Calu3 (cell line): ENCODE results near the gene RBM23. TPM values are rescaled to one million over a fixed set of nuclear protein-coding genes. Genes with fewer than 3 reads are reported as not detected.

ENCODE experiments used
- BruUV-seq: library from RNA; stranded (reverse); fragments of 400-500 nt; replicated peaks from 2 replicates; lab custom pipeline; 2021; lab: Mats Ljungman, UMichigan
- CTCF ChIA-PET: fragments of 300-600 bp; sonication (Branson Sonifier 250); formaldehyde crosslinking; loops from one replicate; lab custom pipeline; 2022; ENCODE audit warnings: antibody characterized with exemption; lab: Charles Lee
- DNase-seq: peaks from one replicate; pipeline ENCODE4 v3.0.0; 2022
- H3K27ac Mint-ChIP-seq: one replicate; pipeline ENCODE4 v1.8.0; 2022; ENCODE audit warnings: mixed read lengths; ENCODE audit not compliant: unreplicated experiment
- H3K27me3 Mint-ChIP-seq: one replicate; pipeline ENCODE4 v1.8.0; 2022; ENCODE audit warnings: mixed read lengths; ENCODE audit not compliant: unreplicated experiment
- H3K36me3 Mint-ChIP-seq: one replicate; pipeline ENCODE4 v1.8.0; 2022; ENCODE audit warnings: mild to moderate bottlenecking, moderate library complexity, mixed read lengths; ENCODE audit not compliant: insufficient read depth, unreplicated experiment
- H3K4me1 Mint-ChIP-seq: one replicate; pipeline ENCODE4 v1.8.0; 2022; ENCODE audit warnings: mild to moderate bottlenecking, low read depth, mixed read lengths; ENCODE audit not compliant: unreplicated experiment
- H3K4me3 Mint-ChIP-seq: one replicate; pipeline ENCODE4 v1.8.0; 2022; ENCODE audit warnings: mild to moderate bottlenecking, low read depth, moderate library complexity, mixed read lengths; ENCODE audit not compliant: unreplicated experiment
- H3K9me3 Mint-ChIP-seq: one replicate; pipeline ENCODE4 v1.8.0; 2022; ENCODE audit warnings: low read depth, mixed read lengths; ENCODE audit not compliant: unreplicated experiment
- intact Hi-C: fragments of 100-400 bp; cut with micrococcal nuclease; formaldehyde crosslinking; loops from one replicate; pipeline ENCODE4 v1.10.0; 2022; ENCODE audit not compliant: unreplicated experiment
- total RNA-seq: library from RNA; stranded (reverse); gene quantifications from 2 replicates; pipeline ENCODE4 v1.2.3, GENCODE V29; 2022
- TF ChIP-seq, protein P1 (sequence below): fragments of 200-600 bp; IDR thresholded peaks from one replicate; pipeline ENCODE4 v1.8.0; 2022; ENCODE audit warnings: antibody characterized with exemption; ENCODE audit not compliant: unreplicated experiment

The RBM23 gene
- total RNA-seq, 1 experiment from 2014 or later = 70.9 TPM

DNA sequence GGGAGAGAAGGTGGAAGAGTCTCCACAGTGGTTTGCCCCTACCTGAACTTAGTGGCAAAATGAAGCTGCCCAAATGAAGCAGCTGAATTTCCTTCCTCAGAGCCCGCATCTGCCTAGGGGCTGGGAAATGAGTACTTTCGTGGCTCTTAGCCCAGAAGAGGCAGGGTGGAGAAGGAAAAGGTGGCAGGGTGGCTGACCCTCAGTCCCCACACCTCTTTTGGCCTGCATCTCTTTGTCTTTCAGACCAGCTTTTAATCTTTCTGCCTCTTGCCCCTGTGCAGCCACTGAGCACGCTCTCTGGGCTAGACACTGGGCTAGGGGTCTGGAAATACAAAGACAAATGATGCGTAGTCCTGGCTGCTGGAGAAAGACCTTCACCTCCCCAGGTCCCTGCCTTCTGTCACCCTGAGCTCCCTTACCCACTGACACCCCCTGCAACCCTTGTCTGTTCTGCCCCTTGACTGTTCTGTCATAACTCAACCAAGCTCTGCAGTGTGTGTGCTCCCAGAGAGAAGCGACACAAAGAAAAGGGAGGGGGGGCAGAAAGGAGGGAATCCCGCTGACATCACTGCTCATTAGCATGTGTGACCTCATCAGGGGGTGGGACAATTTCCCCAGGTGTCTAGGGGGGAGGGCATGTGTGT is 36.3 kb downstream of the RBM23 start:
- peak overlapping the region; percentile 11 for H3K27ac Mint-ChIP-seq
- H3K27me3 Mint-ChIP-seq = no peaks in the 10 kb centered on the region
- CTCF ChIA-PET = interaction anchor here (0.6 to 1.6 kb wide), 4 partner anchors 11 to 310 kb away, joined by 3 to 5 read pairs (median 4); partner anchors contain the start of gene LRP10
- intact Hi-C loops = no loop called here
- H3K4me1 Mint-ChIP-seq = peaks cover 26% of the 10 kb centered on the region
- peaks cover 50% of the 10 kb centered on the region for H3K36me3 Mint-ChIP-seq
- peak; percentile 61 for DNase-seq
- BruUV-seq = TSS peak; percentile 33
- TF ChIP-seq, protein P1, sequence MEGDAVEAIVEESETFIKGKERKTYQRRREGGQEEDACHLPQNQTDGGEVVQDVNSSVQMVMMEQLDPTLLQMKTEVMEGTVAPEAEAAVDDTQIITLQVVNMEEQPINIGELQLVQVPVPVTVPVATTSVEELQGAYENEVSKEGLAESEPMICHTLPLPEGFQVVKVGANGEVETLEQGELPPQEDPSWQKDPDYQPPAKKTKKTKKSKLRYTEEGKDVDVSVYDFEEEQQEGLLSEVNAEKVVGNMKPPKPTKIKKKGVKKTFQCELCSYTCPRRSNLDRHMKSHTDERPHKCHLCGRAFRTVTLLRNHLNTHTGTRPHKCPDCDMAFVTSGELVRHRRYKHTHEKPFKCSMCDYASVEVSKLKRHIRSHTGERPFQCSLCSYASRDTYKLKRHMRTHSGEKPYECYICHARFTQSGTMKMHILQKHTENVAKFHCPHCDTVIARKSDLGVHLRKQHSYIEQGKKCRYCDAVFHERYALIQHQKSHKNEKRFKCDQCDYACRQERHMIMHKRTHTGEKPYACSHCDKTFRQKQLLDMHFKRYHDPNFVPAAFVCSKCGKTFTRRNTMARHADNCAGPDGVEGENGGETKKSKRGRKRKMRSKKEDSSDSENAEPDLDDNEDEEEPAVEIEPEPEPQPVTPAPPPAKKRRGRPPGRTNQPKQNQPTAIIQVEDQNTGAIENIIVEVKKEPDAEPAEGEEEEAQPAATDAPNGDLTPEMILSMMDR = no peak
- no peaks in the 10 kb centered on the region for H3K9me3 Mint-ChIP-seq
- H3K4me3 Mint-ChIP-seq = peak overlapping the region; percentile 64

DNA sequence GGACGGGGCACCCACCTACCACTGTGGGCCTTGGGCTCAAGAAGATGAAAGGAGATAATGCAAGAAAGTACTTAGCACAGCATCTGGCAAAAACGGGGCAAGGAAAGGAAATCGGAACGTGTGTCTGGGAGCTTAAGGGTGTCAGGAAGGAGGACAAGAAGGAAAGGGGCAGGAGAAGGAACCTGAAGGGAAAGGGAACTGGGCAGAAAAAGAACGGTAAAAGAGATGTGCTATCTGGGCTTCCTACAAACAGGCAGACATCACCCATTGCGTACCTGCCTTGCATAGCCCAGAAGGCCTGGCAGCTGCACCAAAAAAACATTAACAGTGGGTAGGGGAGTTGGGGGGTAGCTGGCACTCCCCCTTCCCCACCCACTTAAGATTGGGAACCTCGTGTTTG is 36.9 kb downstream of the RBM23 start:
- Mint-ChIP-seq H3K36me3 (peaks cover 50% of the 10 kb centered on the region), H3K4me3 (no peak overlapping the region), H3K9me3 (no peaks in the 10 kb centered on the region), H3K4me1 (peaks cover 26% of the 10 kb centered on the region), H3K27me3 (no peaks in the 10 kb centered on the region), H3K27ac (peak overlapping the region; percentile 9)
- BruUV-seq = no TSS peak
- TF ChIP-seq, protein P1 = no peak
- intact Hi-C loops = no loop called here
- CTCF ChIA-PET = interaction anchor here (0.8 to 1.2 kb wide), 2 partner anchors 11 to 18 kb away, joined by 3 to 4 read pairs; partner anchors contain the start of gene LRP10
- DNase-seq = no peak

DNA sequence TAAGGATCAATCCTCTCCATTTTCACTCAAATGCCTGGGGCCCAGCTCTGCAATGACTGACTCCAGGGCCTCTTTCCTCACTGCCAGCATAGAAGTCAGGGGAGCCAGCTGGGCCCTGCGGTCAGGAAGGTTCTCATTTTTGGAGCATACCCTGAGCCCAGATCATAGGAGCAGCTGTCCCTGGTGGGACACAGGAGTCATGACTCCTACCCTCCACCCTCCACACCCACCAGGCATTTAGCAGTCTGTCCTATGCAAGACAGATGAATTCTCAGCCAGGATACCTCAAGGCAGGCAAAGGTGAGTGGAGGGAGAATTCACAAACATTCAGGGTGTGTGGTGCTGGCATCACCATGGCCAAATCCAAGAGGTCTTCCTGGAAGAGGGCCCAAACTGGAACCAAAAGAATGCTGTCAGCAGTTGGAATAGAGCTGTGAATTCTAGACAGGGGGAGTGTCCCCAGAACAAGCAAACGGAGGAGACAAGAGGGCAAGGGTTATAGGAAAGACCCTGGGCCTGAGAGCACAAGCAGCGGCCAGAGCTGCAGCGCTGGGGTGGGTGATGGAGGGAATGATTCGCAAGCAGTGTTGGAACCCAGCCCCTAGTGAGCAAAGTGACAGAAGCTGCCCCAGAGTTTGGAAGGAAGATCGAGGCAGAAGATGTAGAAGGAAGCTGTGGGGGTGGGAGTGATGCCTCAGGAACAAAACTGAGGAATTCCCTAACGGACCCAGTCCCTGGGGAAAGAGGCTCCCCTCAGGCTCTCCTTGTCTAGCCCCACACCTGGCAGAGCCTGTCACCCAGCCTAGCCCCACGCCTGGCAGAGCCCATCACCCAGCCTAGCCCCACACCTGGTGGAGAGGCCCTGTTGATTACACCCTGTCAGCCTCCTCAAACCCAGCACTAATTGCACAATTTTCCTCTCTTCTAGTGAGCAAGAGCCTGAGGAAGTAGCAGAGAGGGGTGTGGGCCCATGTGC is 40.4 kb downstream of the RBM23 start:
- BruUV-seq = no TSS peak
- Mint-ChIP-seq H3K9me3 (no peaks in the 10 kb centered on the region), H3K36me3 (peaks cover 45% of the 10 kb centered on the region), H3K27me3 (no peaks in the 10 kb centered on the region), H3K4me3 (no peak overlapping the region), H3K27ac (peak overlapping the region; percentile 34), H3K4me1 (peaks cover 18% of the 10 kb centered on the region)
- intact Hi-C loops = no loop called here
- TF ChIP-seq, protein P1 = no peak
- CTCF ChIA-PET = no interaction called here
- DNase-seq = no peak

DNA sequence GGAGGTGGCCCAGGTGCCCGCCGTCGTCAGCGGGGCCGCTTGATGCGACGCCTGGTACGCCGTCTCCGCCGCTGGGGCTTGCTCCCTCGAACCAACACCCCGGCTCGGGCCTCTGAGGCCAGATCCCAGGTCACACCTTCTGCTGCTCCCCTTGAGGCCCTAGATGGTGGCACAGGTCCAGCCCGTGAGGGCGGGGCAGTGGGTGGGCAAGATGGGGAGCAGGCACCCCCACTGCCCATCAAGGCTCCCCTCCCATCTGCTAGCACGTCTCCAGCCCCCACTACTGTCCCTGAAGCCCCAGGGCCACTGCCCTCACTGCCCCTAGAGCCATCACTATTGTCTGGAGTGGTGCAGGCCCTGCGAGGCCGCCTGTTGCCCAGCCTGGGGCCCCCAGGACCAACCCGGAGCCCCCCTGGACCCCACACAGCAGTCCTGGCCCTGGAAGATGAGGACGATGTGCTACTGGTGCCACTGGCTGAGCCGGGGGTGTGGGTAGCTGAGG is 41.9 kb downstream of the RBM23 start:
- CTCF ChIA-PET = no interaction called here
- H3K27ac Mint-ChIP-seq = no peak overlapping the region

More for the DNA sequence above, 41.9 kb downstream of the RBM23 start:
- H3K9me3 Mint-ChIP-seq = no peaks in the 10 kb centered on the region
- intact Hi-C loops = no loop called here
- no peaks in the 10 kb centered on the region for H3K27me3 Mint-ChIP-seq
- H3K4me1 Mint-ChIP-seq = peaks cover 15% of the 10 kb centered on the region
- H3K4me3 Mint-ChIP-seq = no peak overlapping the region
- TF ChIP-seq, protein P1 = no peak
- BruUV-seq = no TSS peak
- no peak for DNase-seq
- H3K36me3 Mint-ChIP-seq = peaks cover 49% of the 10 kb centered on the region
